ENCODE measurements around the gene H3-3A. TPM values are rescaled to one million over a fixed set of nuclear protein-coding genes. Genes with fewer than 3 reads are reported as not detected.

Gene H3-3A
- total RNA-seq = 600 and 642 TPM in 2 replicates

DNA sequence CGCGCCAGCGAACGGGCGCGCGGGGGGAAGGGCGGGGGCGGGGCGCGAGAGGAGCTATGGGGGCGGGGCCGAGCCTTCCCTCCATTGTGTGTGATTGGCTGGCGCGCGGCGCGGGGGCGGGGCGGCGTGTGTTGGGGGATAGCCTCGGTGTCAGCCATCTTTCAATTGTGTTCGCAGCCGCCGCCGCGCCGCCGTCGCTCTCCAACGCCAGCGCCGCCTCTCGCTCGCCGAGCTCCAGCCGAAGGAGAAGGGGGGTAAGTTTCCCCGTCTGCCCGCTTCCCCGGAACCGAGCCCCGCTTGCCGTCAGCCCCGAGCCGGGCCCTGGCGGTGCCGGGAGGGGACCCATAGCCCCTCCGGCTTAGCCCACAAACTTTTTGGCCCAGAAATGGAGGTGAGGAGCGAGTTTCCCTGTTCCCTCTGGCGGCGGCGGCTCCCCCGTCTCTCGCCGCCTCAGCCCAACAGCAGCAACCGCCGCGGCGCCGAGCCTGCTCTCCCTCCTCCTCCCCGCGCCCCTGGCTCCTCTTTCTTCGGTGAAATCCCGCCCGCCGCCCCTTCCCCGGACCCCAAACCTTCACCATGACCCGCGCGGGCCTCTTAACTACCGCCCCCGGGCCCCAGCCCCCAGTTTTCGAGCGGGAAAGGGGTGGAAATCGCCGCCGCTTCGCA lies at the start of gene H3-3A:
TSS of gene H3-3A (plus strand) at position 159 of the 666 bp plus-strand sequence. CDS start 1,636 bp downstream, outside the sequence.
- DNase-seq (peak; percentile 96), ATAC-seq (ENCODE audit: low read depth) (peak; percentile 79)
- ChIA-PET CTCF (interaction anchor here (0.7 to 2.8 kb wide), 10 partner anchors 21 to 271 kb away, joined by 3 to 10 read pairs (median 7); partner anchors contain the start of gene SDE2), POLR2A (interaction anchor here (0.6 to 10.7 kb wide), 39 partner anchors 10 to 1670 kb away, joined by 3 to 617 read pairs (median 7); partner anchors contain the start of genes PARP1, PYCR2, SDE2 and SRP9)
- peaks cover 44% of the 10 kb centered on the region for H3K4me1 Mint-ChIP-seq
- H3K27ac Mint-ChIP-seq = peak within 1 kb of the TSS; percentile 99
- intact Hi-C loops (cut with micrococcal nuclease) = loop anchor here (1.0 to 5.0 kb wide), 10 partner anchors 21 to 635 kb away; partner anchors contain the start of genes ACBD3, LBR, PARP1 and SDE2
- peak within 1 kb of the TSS; percentile 100 for H3K4me3 Mint-ChIP-seq
- H3K9me3 Mint-ChIP-seq = no peaks in the 10 kb centered on the region
- peaks cover 55% of the 10 kb centered on the region for H3K36me3 Mint-ChIP-seq (ENCODE audit: low read depth)
- TF ChIP-seq CTCF (IDR thresholded peaks at IDR 0.05) = no peak
- no peaks in the 10 kb centered on the region for H3K27me3 Mint-ChIP-seq

GRCh38 chr1:226017070-226017469 lies 45.4 kb upstream of the H3-3A start:
- Mint-ChIP-seq H3K27me3 (no peaks in the 10 kb centered on the region), H3K27ac (no peak overlapping the region), H3K4me3 (no peak overlapping the region), H3K9me3 (no peaks in the 10 kb centered on the region), H3K36me3 (ENCODE audit: low read depth) (no peaks in the 10 kb centered on the region), H3K4me1 (peaks cover 4% of the 10 kb centered on the region)
- intact Hi-C loops (cut with micrococcal nuclease) = no loop called here
- TF ChIP-seq CTCF (IDR thresholded peaks at IDR 0.05) = no peak
- DNase-seq (no peak), ATAC-seq (ENCODE audit: low read depth) (no peak)
- ChIA-PET CTCF (no interaction called here), POLR2A (interaction anchor here (1.0 kb wide), 1 partner anchor 18 kb away, joined by 3 read pairs; the partner anchor contains the start of gene SDE2)

DNA sequence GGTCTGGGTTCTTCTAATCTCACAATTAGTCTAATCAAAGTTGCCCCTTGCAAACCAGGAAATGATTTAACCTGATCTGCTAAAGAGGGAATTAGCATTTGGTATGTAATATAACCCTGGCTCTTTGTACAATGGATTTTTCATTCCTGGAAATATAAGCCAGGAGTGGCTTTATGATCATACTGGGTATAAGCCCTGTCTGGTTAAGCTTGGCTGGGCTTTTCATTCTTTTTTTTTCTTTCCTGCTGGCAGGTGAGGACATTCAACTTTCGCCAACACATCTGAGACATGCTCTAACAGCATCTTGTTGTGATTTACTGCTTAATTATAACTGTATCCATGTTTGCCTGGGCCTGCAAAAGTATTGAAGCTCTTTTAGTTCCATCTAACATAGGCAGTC lies 42.9 kb upstream of the H3-3A start:
- ChIA-PET CTCF (no interaction called here), POLR2A (interaction anchor here (0.8 to 1.1 kb wide), 2 partner anchors 10 to 20 kb away, joined by 3 to 4 read pairs; partner anchors contain the start of gene SDE2)
- ATAC-seq (ENCODE audit: low read depth) (no peak), DNase-seq (no peak)
- Mint-ChIP-seq H3K27me3 (no peaks in the 10 kb centered on the region), H3K9me3 (no peaks in the 10 kb centered on the region), H3K36me3 (ENCODE audit: low read depth) (no peaks in the 10 kb centered on the region), H3K4me3 (no peak overlapping the region), H3K4me1 (peaks cover 4% of the 10 kb centered on the region), H3K27ac (no peak overlapping the region)
- TF ChIP-seq CTCF (IDR thresholded peaks at IDR 0.05) = no peak
- intact Hi-C loops (cut with micrococcal nuclease) = loop anchor here (2.0 kb wide), 1 partner anchor 15 kb away; no protein-coding TSS in a partner anchor

GRCh38 chr1:226021401-226021800 lies 41.1 kb upstream of the H3-3A start:
- H3K4me3 Mint-ChIP-seq = no peak overlapping the region
- no peaks in the 10 kb centered on the region for H3K9me3 Mint-ChIP-seq
- no peaks in the 10 kb centered on the region for H3K27me3 Mint-ChIP-seq
- DNase-seq = no peak
- H3K36me3 Mint-ChIP-seq (ENCODE audit: low read depth) = no peaks in the 10 kb centered on the region
- POLR2A ChIA-PET = interaction anchor here (0.7 to 0.8 kb wide), 2 partner anchors 9 to 22 kb away, joined by 4 to 5 read pairs; partner anchors contain the start of gene SDE2
- H3K27ac Mint-ChIP-seq = no peak overlapping the region
- intact Hi-C loops (cut with micrococcal nuclease) = loop anchor here (10.0 kb wide), 1 partner anchor 1837 kb away; the partner anchor contains the start of gene DEGS1
- no peak for ATAC-seq (ENCODE audit: low read depth)
- no peak for TF ChIP-seq CTCF (IDR thresholded peaks at IDR 0.05)
- no peaks in the 10 kb centered on the region for H3K4me1 Mint-ChIP-seq
- CTCF ChIA-PET = no interaction called here

DNA sequence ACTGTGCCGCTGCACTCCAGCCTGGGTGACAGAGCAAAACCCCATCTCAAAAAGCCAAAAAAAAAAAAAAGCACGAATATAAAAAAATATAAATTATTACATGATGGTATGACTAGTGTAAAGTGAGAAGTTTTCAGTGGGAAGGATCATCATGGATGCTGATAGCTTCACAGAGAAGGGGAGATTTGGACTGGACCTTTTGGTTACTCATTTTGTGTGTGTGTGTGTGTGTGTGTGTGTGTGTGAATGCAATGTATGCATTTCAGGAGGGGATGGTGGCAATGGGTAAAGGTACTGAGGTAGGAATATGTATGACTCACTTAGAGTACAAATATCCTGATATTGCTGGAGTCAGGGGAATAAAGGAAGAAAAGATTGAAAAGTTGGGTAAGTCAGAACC lies 40.7 kb upstream of the H3-3A start:
- no peaks in the 10 kb centered on the region for H3K36me3 Mint-ChIP-seq (ENCODE audit: low read depth)
- H3K4me3 Mint-ChIP-seq = no peak overlapping the region
- no peak for ATAC-seq (ENCODE audit: low read depth)
- H3K27ac Mint-ChIP-seq = no peak overlapping the region
- no peak for TF ChIP-seq CTCF (IDR thresholded peaks at IDR 0.05)
- H3K9me3 Mint-ChIP-seq = no peaks in the 10 kb centered on the region
- intact Hi-C loops (cut with micrococcal nuclease) = loop anchor here (10.0 kb wide), 1 partner anchor 1837 kb away; the partner anchor contains the start of gene DEGS1
- ChIA-PET CTCF (no interaction called here), POLR2A (interaction anchor here (0.6 to 1.2 kb wide), 4 partner anchors 8 to 66 kb away, joined by 4 to 5 read pairs (median 4); partner anchors contain the start of gene SDE2)
- no peaks in the 10 kb centered on the region for H3K27me3 Mint-ChIP-seq
- no peak for DNase-seq
- no peaks in the 10 kb centered on the region for H3K4me1 Mint-ChIP-seq
